HG03060 (cell line): ENCODE data around the gene MGAT4A.
"Not testable (repeated sequence)": the region's sequence is repeated elsewhere in the genome, so short reads cannot be mapped to it uniquely, and the experiment has no call there.

Experiments
- ATAC-seq: cut with Tn5 transposase; IDR thresholded peaks from one replicate; pipeline ENCODE4 v1.9.1; 2021; ENCODE audit warnings: low read depth, moderate number of reproducible peaks; ENCODE audit not compliant: unreplicated experiment

The MGAT4A gene

DNA sequence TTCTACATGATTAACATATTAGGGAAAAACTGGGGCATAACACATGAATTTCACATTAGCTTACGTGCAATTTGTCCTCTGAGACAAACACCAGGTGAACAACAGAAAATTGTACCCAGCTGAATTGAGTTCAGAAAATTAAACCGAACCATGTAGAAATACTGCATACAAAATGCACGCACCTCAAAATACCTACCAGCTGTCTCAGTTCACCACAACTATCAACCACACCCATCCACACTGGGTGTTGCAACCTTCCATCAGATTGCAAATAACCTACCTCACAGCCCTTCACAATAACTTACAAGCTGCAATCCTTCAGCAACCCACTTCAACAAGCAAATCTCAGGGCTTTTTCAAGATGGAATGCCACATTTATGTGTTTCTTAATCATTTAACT lies 66.6 kb downstream of the MGAT4A start:
- no peak for ATAC-seq

GRCh38 chr2:98663511-98664090 lies 67.3 kb downstream of the MGAT4A start:
- no peak for ATAC-seq

- ATAC-seq = not testable (repeated sequence)
These were observed 71.5 kb downstream of the MGAT4A start for GRCh38 chr2:98659491-98659840.

DNA sequence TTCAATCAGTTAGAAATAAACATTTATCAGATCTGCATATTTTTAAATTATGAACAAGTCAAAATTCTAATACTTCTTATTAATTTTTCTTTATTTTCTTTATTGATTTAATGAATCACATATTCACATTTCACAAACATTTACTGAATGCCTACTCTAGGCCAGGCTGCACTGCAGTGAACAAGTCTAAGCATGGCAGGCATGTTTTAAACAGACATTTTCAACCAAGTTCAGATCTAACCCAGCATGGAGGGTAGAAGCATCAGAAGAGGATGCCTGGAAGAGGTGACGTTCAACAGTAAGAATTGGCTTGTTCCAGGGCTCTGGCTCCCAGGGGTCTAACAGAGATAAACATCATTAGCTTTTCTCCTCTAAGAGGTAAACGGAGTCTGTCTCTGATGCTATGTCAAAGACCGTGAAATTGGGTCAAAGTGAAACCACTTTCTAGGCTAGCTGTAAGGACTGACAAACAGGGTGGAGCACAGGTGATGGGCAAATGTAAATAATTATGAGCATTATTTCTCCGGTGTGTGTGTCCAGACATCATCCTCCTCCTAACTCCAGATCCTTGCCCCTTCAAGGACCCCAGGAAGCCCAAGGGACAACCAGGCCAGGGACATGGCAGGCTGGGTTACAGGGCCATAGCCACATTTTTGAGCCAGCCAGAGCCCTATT lies 72.0 kb downstream of the MGAT4A start:
- ATAC-seq = no peak

- ATAC-seq = no peak
These were observed 74.1 kb downstream of the MGAT4A start for GRCh38 chr2:98656800-98657199.

DNA sequence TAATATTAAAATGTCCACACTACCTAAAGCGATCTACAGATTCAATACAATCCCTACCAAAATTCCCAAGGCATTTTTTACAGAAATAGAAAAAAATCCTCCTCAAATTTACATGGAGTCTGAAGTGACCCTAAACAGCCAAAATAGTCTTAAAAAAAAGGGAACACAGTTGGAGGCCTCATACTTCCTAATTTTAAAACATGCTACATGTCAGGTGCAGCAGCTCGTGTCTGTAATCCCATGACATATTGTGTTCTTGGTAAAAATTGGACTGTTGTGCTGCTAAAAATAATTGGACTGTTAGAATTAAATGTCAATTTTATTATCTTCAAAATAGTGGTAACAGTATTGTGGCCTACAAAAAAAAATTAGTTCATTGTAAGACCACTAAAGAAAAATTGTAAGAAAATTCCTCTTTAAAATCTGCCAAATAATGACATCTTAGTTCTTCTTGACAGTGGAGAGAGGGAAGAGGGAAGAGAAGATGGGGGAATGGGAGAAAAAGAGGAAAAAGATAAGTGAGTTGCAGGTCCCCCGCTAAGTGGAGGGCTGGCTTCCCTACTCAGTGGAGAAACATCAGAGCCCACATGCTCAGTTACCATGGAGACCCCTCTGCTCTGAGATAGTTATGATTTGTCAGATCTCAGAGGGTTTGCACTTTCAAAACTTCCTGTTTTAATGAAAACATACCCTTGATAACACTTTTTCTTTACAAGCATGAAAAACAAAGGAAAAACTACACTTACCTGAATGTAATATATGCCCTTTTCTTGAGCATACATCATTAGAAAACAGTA lies 76.0 kb downstream of the MGAT4A start:
- no peak for ATAC-seq

- ATAC-seq = no peak
These were observed 79.9 kb downstream of the MGAT4A start for GRCh38 chr2:98650998-98651397.

DNA sequence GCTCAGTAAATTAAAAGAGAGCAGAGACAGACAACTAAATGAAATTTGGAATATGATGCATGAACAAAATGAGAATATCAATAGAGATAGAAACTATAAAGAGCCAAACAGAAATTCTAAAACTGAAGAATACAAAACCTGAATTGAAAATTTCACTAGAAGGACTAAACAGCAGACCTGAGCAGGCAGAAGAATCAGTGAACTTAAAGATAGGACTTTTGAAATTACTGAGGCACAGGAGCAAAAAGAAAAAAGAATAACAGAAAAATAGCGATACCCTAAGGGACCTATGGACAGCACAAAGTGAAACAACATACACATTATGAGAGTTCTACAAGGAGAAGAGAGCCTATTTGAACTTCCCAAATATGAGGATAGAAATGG lies 80.9 kb downstream of the MGAT4A start:
- no peak for ATAC-seq

- ATAC-seq = no peak
These were observed 81.6 kb downstream of the MGAT4A start for GRCh38 chr2:98649135-98649991.

DNA sequence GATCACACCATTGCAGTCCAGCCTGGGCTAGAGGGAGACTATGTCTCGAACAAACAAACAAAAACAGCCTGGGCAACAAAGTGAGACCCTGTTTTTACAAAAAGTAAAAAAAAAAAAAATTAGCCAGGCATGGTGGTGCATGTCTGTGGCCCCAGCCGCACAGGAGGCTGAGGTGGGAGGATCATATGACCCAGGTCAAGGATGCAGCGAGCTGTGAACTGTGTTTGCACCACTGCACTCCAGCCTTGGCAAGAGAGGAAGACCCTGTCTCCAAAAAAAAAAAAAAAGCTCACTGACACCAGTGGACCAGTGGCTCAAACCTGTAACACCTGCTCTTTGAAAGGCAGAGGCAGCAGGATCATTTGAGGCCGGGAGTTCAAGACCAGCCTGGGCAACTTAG lies 82.5 kb downstream of the MGAT4A start:
- no peak for ATAC-seq

DNA sequence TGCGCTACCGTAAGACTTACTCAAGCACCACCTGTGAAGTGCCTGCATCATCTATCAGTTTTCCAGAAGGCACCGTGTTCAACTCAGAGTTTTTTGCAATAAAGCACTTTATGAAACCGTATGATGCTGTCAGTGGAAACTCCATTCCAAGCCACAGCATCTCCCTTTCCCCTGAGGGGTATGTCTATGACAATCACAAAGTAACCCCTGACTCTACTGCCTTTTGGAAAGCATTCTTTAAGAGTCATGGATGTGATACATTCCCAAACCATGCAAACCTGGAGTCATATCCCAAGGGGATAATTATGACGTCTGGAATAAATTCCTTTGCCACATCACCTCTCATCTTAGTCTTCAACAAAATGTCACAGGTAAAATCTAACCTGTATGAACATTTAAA lies 83.3 kb downstream of the MGAT4A start:
- no peak for ATAC-seq

- no peak for ATAC-seq
These were observed 87.3 kb downstream of the MGAT4A start for GRCh38 chr2:98643496-98644100.

DNA sequence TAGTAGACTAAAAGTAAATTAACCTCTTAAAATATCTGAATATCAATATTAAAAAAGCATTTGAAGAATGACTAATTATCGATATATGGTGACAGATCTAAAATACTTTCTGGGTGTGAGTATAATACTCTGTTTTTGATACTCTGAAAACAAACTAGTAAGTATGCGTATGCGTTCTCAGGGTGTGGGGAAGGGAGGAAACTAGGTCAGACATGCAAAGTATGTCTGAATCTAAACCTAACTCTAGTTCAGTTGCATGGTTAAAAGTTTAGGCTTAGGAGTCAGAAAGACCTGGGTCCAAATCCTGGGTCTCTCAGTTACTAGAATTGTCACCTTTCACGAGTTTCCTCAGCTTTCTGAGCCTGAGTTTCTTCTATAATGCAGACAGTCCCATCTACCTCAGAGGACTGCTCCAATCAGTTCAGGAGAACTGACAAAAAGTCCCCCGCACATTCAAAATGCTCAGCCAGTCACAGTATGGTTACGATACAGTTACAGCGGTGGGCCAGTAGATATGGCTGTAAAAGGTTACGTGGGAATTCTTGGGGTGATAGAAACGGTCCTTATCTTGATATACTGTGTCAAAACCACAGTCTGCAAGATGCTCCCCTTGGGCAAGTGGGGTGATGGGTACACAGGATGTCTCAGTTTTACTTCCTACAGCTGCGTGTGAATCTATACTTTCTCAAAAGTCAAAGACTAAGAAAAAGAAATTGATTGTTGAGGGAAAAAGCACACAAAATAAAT lies 93.4 kb downstream of the MGAT4A start:
- ATAC-seq = no peak

DNA sequence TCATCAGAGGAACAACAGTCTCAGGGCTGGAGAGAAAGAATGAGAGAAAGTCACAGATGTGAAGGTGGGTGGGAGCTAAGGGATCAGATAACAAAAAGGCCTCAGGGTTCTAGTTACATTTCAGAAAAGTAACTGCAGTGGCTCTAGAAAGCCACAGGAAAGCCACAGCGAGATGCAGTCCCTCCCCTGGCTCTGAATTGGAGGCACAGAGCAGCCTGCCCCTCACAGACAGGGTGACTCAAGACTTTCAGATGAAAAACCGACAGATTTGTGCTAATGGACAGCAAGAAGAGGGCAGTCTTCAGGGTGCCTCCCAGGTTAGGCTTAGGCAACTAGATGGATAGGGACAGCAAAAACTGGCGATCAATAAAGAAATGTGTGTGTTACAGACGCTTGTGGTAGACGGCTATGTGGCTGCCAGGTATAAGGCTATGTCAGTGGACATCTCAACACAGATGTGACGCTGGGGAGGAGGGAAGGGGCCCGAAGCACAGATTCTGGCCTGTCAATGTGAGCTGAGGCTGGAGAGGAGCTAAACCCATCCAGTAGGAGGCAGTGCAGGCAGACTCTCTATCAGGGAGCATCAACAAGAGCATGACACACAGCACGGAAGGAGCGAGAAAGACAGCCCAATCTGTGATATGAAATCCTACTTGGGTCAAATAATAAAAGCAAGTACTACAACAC lies 96.4 kb downstream of the MGAT4A start:
- no peak for ATAC-seq

- no peak for ATAC-seq
These were observed 98.6 kb downstream of the MGAT4A start for GRCh38 chr2:98632351-98632750.

DNA sequence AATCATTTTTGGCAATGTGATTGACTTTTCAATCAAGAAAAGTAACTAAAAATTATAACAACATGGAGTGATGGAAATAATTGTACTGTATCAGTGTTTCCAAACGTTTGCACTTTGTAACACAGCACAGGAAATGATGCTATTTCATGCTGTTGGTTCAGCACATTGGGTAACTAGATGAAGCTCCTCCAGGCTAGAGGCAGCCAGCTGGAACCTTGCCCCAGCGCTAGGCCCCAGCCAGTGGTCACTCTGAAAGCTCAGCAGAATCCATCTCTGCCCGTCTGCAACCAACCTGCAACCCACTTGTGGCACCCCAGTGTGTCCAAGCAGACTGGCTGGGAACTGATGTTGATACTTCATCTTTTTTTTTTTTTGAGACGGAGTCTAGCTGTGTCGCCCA lies 107.3 kb downstream of the MGAT4A start:
- ATAC-seq = no peak

DNA sequence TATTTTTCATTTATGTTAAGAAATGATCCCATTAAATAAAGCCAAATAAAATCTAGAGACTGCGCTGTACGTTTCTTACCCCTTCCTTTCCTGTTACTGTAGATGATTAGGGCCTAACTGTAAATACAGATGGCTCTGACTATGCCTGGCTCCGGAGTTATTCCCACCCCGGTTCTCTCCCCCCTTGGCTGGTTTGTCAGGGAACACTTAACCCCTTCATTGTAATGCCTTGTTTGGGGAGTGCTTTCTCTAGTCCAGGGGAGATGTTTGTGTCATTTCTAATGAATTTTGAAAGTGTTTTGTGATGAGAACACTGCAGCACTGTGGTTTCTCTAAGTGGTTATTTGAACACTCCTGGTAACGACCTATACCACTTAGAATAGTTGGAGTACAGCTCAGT lies 113.8 kb downstream of the MGAT4A start:
- no peak for ATAC-seq

GRCh38 chr2:98615481-98615880 lies 115.5 kb downstream of the MGAT4A start:
- ATAC-seq = no peak

DNA sequence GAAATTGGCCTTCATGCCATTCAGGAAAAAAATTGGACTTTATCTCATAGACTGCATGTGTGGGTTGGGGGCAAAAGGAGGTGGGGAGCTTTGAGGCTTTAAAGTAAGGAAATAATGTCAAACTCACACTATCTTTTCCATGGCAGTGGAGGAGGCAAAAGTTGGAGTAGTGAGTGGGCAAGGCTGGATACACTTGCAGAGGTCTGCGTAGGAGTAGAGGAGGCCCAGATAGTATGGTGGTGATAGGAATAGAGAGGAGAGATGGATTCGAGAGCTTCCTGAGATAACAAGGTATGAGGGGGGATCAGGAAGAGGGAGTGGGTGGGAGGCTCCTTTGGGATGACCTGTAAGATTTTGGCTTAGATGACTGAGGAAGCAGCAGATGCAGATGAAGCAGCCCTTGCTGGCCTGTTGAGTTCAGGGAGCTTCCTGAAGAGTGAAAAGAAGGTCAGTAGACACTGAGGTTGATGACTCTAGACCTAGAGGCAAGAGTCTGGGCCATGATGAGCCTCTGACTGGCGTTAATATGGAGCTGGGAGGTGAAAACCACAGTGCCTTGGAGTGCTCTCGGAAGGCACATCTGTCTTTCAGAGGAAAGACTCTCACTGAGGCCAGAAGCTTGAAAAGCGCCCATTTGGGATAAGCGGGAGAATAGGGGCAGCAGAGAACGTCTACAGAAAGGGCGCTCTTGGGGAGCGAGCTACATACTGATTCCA lies 116.8 kb downstream of the MGAT4A start:
- no peak for ATAC-seq
